SKM-1 treated with dmso at 0.1 percent for 144 hours (cell line): ENCODE data around the gene NGF.
A peak's percentile ranks its signal among the peaks of the same experiment; 100 is the strongest.
"Not testable (repeated sequence)": the region's sequence is repeated elsewhere in the genome, so short reads cannot be mapped to it uniquely, and the experiment has no call there.

Experiments used
- DNase-seq: peaks from one replicate; lab custom pipeline; 2025; ENCODE audit not compliant: unreplicated experiment; lab: John Stamatoyannopoulos, UW

NGF gene

GRCh38 chr1:115337633-115338456 lies at the start of gene NGF:
Gene NGF (minus strand): TSS chr1:115338249. CDS start chr1:115286795, 51,454 bp downstream.
- DNase-seq = no peak

GRCh38 chr1:115383455-115383854 lies 45.4 kb upstream of the NGF start:
- DNase-seq = not testable (repeated sequence)

- no peak for DNase-seq
These were observed 41.9 kb upstream of the NGF start for GRCh38 chr1:115379943-115380342.

- DNase-seq = no peak
These were observed 39.4 kb upstream of the NGF start for GRCh38 chr1:115377411-115377810.

- no peak for DNase-seq
These were observed 36.5 kb upstream of the NGF start for GRCh38 chr1:115374598-115374997.

GRCh38 chr1:115373305-115373704 lies 35.3 kb upstream of the NGF start:
- peak; percentile 93 for DNase-seq

- no peak for DNase-seq
These were observed 27.7 kb upstream of the NGF start for GRCh38 chr1:115365738-115366137.

- DNase-seq = no peak
These were observed 26.7 kb upstream of the NGF start for GRCh38 chr1:115364780-115365155.

GRCh38 chr1:115364046-115364779 lies 26.2 kb upstream of the NGF start:
- no peak for DNase-seq

- DNase-seq = no peak
These were observed 25.1 kb upstream of the NGF start for GRCh38 chr1:115363171-115363570.

GRCh38 chr1:115360505-115361129 lies 22.6 kb upstream of the NGF start:
- not testable (repeated sequence) for DNase-seq

- not testable (repeated sequence) for DNase-seq
These were observed 21.9 kb upstream of the NGF start for GRCh38 chr1:115359787-115360452.

- no peak for DNase-seq
These were observed 18.3 kb upstream of the NGF start for GRCh38 chr1:115356356-115356755.

- no peak for DNase-seq
These were observed 17.0 kb upstream of the NGF start for GRCh38 chr1:115355069-115355468.

GRCh38 chr1:115351143-115351542 lies 13.1 kb upstream of the NGF start:
- no peak for DNase-seq

- DNase-seq = no peak
These were observed 10.6 kb upstream of the NGF start for GRCh38 chr1:115348636-115349035.

GRCh38 chr1:115347282-115347681 lies 9.2 kb upstream of the NGF start:
- DNase-seq = no peak

GRCh38 chr1:115343200-115343737 lies 5.2 kb upstream of the NGF start:
- DNase-seq = no peak

GRCh38 chr1:115341948-115342347 lies 3.9 kb upstream of the NGF start:
- no peak for DNase-seq

- DNase-seq = peak; percentile 59
These were observed 2.8 kb upstream of the NGF start for GRCh38 chr1:115340879-115341278.

GRCh38 chr1:115338457-115338820 lies 390 bp upstream of the NGF start:
- DNase-seq = no peak
